IMR-90 (cell line): ENCODE results near the gene STOX2.

Experiments
- BHLHE40 ChIP-seq: fragments of 150-350 bp; IDR thresholded peaks from 2 replicates; pipeline ENCODE4 v1.6.1; 2016; ENCODE audit warnings: mild to moderate bottlenecking, low read depth, low read length
- CEBPB ChIP-seq: IDR thresholded peaks from 2 replicates; pipeline ENCODE4 v1.6.1; 2012; ENCODE audit warnings: low read depth, low read length, improper control_type of control experiment
- FOS ChIP-seq: fragments of 150-350 bp; IDR thresholded peaks from 2 replicates; pipeline ENCODE4 v1.6.1; 2016; ENCODE audit warnings: low read depth, low read length
- MAFK ChIP-seq: IDR thresholded peaks from 2 replicates; pipeline ENCODE4 v1.6.1; 2012; ENCODE audit warnings: low read depth, low read length, improper control_type of control experiment
- POLR2A ChIP-seq: IDR thresholded peaks from 2 replicates; pipeline ENCODE4 v1.6.1; 2012; ENCODE audit warnings: mild to moderate bottlenecking, low read depth, low read length
- RAD21 ChIP-seq: IDR thresholded peaks from 2 replicates; pipeline ENCODE4 v1.6.1; 2012; ENCODE audit warnings: low read length, improper control_type of control experiment
- TF ChIP-seq, protein P1 (sequence below): conservative IDR thresholded peaks from 2 replicates; pipeline ENCODE4 v1.5.1; 2012; ENCODE audit warnings: mild to moderate bottlenecking, low read depth, low read length, improper control_type of control experiment
- TF ChIP-seq, protein P2 (sequence below): fragments of 150-350 bp; IDR thresholded peaks from 2 replicates; pipeline ENCODE4 v1.6.1; 2017; ENCODE audit warnings: mild to moderate bottlenecking, antibody characterized with exemption, low read length, low read depth

DNA sequence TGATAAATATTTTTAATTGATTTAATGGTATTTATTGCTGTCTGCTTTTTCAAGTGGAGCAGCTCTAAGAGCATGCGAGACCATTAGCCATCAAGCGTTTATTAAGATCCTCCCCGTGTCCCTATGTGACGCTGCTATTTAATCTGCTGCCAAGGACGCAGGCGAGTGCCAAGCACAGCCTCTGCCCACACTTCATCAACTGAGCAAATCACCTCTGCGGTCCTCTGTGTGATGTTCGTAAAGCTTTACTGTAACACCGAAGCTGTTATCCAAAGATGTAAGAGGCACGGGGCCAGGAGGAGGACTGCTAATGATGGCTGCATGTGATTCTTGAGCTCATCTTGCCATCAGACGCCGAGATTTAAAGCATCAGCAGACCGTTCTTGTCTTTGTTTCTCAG lies 79.5 kb downstream of the STOX2 start:
- TF ChIP-seq, protein P1, sequence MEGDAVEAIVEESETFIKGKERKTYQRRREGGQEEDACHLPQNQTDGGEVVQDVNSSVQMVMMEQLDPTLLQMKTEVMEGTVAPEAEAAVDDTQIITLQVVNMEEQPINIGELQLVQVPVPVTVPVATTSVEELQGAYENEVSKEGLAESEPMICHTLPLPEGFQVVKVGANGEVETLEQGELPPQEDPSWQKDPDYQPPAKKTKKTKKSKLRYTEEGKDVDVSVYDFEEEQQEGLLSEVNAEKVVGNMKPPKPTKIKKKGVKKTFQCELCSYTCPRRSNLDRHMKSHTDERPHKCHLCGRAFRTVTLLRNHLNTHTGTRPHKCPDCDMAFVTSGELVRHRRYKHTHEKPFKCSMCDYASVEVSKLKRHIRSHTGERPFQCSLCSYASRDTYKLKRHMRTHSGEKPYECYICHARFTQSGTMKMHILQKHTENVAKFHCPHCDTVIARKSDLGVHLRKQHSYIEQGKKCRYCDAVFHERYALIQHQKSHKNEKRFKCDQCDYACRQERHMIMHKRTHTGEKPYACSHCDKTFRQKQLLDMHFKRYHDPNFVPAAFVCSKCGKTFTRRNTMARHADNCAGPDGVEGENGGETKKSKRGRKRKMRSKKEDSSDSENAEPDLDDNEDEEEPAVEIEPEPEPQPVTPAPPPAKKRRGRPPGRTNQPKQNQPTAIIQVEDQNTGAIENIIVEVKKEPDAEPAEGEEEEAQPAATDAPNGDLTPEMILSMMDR: no peak
- TF ChIP-seq MAFK (no peak), POLR2A (no peak), RAD21 (no peak), BHLHE40 (no peak), CEBPB (no peak), FOS (no peak)
- TF ChIP-seq, protein P2, sequence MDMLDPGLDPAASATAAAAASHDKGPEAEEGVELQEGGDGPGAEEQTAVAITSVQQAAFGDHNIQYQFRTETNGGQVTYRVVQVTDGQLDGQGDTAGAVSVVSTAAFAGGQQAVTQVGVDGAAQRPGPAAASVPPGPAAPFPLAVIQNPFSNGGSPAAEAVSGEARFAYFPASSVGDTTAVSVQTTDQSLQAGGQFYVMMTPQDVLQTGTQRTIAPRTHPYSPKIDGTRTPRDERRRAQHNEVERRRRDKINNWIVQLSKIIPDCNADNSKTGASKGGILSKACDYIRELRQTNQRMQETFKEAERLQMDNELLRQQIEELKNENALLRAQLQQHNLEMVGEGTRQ: no peak
